SK-N-SH (cell line): Measurements from ENCODE around the gene CIROP. TPM values are rescaled to one million over a fixed set of nuclear protein-coding genes. Genes with fewer than 3 reads are reported as not detected.

Experiments
- CTCF ChIA-PET: fragments of 300-600, 350-600 bp; formaldehyde crosslinking; extraction: SDS; loops from one replicate; lab custom pipeline; 2021; lab: Yijun Ruan, JAX
- POLR2A ChIA-PET: fragments of 350-600 bp; sonication (Branson Sonifier 250); formaldehyde crosslinking; extraction: SDS; loops from one replicate; lab custom pipeline; 2020; ENCODE audit warnings: antibody characterized with exemption, inconsistent platforms; lab: Yijun Ruan, JAX
- DNase-seq: peaks from one replicate; pipeline ENCODE4 v3.0.0; 2012
- H2AFZ ChIP-seq: fragments of 200-600 bp; sonication (generic); 2 replicates; pipeline ENCODE4 v1.8.1; 2016; ENCODE audit warnings: antibody characterized with exemption, mild to moderate bottlenecking, low read depth
- H3F3A ChIP-seq: fragments of 200-600 bp; sonication (generic); replicated peaks from 2 replicates; pipeline ENCODE3; 2016; ENCODE audit warnings: antibody characterized with exemption, mild to moderate bottlenecking; ENCODE audit not compliant: insufficient read depth
- H3K27ac ChIP-seq, 2 experiments: fragments of 200-500 bp in 1 of 2; fragments of 200-600 bp in 1 of 2; sonication (Bioruptor generic) in 1 of 2; sonication (generic), shearing (Covaris generic) in 1 of 2; 2 replicates each; pipeline versions ENCODE4 v1.5.1 to v1.6.1; 2014 to 2016; ENCODE audit warnings: low read depth in 2 of 2, inconsistent platforms in 1 of 2, low read length in 1 of 2, mild to moderate bottlenecking in 1 of 2, mixed read lengths in 1 of 2
- H3K27me3 ChIP-seq: fragments of 200-600 bp; sonication (generic), shearing (Covaris generic); 2 replicates; pipeline ENCODE4 v1.6.1; 2016; ENCODE audit warnings: mixed run types; ENCODE audit not compliant: insufficient read depth
- H3K36me3 ChIP-seq, 2 experiments: fragments of 200-500 bp in 1 of 2; fragments of 200-600 bp in 1 of 2; sonication (Bioruptor generic) in 1 of 2; sonication (generic) in 1 of 2; replicated peaks in 1 of 2; 2 replicates each; pipeline versions ENCODE3 to v1.5.1; 2014 to 2016; ENCODE audit warnings: low read length in 1 of 2, mild to moderate bottlenecking in 1 of 2; ENCODE audit not compliant: insufficient read depth in 2 of 2, control insufficient read depth in 1 of 2
- H3K4me1 ChIP-seq, 2 experiments: fragments of 200-500 bp in 1 of 2; fragments of 200-600 bp in 1 of 2; sonication (Bioruptor generic) in 1 of 2; sonication (generic), shearing (Covaris generic) in 1 of 2; 2 replicates each; pipeline versions ENCODE4 v1.5.1 to v1.6.1; 2014 to 2016; ENCODE audit warnings: low read depth in 1 of 2, low read length in 1 of 2, mixed run types in 1 of 2; ENCODE audit not compliant: insufficient read depth in 2 of 2, control insufficient read depth in 1 of 2
- H3K4me2 ChIP-seq: fragments of 200-600 bp; sonication (generic), shearing (Covaris generic); 2 replicates; pipeline ENCODE4 v1.6.1; 2017; ENCODE audit warnings: mixed run types
- H3K4me3 ChIP-seq, 2 experiments: fragments of 200-500 bp in 1 of 2; fragments of 200-600 bp in 1 of 2; sonication (Bioruptor generic) in 1 of 2; sonication (generic), shearing (Covaris generic) in 1 of 2; 2 replicates each; pipeline versions ENCODE4 v1.5.1 to v1.8.1; 2014 to 2016; ENCODE audit warnings: low read depth in 2 of 2, inconsistent platforms in 1 of 2, low read length in 1 of 2, mild to moderate bottlenecking in 1 of 2, mixed read lengths in 1 of 2, moderate library complexity in 1 of 2
- H3K79me2 ChIP-seq: fragments of 200-600 bp; sonication (generic); 2 replicates; pipeline ENCODE4 v1.8.1; 2017; ENCODE audit warnings: mild to moderate bottlenecking; ENCODE audit not compliant: insufficient read depth
- H3K9ac ChIP-seq: fragments of 200-600 bp; sonication (generic); 2 replicates; pipeline ENCODE4 v1.6.1; 2017; ENCODE audit warnings: mixed run types
- H3K9me2 ChIP-seq: fragments of 200-600 bp; sonication (generic); 2 replicates; pipeline ENCODE4 v1.6.1; 2017; ENCODE audit warnings: mixed run types
- H3K9me3 ChIP-seq: fragments of 200-600 bp; sonication (generic); 2 replicates; pipeline ENCODE4 v1.6.1; 2017; ENCODE audit warnings: mixed run types, mild to moderate bottlenecking, moderate library complexity
- H4K20me1 ChIP-seq: fragments of 200-600 bp; sonication (generic); 2 replicates; pipeline ENCODE4 v1.6.1; 2017; ENCODE audit warnings: mild to moderate bottlenecking, mixed run types; ENCODE audit not compliant: insufficient read depth
- JUND ChIP-seq: IDR thresholded peaks from 2 replicates; pipeline ENCODE4 v1.4.0; 2012
- MXI1 ChIP-seq: IDR thresholded peaks from 2 replicates; pipeline ENCODE4 v1.6.1; 2012; ENCODE audit warnings: mild to moderate bottlenecking, low read depth, low read length, improper control_type of control experiment
- POLR2AphosphoS5 ChIP-seq: IDR thresholded peaks from 2 replicates; pipeline ENCODE4 v1.6.1; 2012; ENCODE audit warnings: low read depth, low read length
- WGBS: methylation state at CpG from one replicate; pipeline ENCODE4 v1.1.6; 2017; ENCODE audit warnings: low lambda C conversion rate; 5-methylcytosine and 5-hydroxymethylcytosine counted together
- polyA plus RNA-seq, 3 experiments: library from polyadenylated mRNA; depleted of rRNA; stranded (reverse); fragments of >200 nt; gene quantifications; 2 replicates each; pipeline ENCODE4 v1.2.3, GENCODE V29; 2012

CIROP gene
- polyA plus RNA-seq, 1 of the 3 experiments (the other 2 are of a cell fraction), result not detected

- 85% methylated on average over 4 of the region's 5 CpGs for WGBS
- CTCF ChIA-PET, result interaction anchor here (0.7 to 33.1 kb wide), 5 partner anchors 9 to 179 kb away, joined by 3 to 1566 read pairs (median 6); partner anchors contain the start of gene AJUBA
Measured at GRCh38 chr14:23051141-23052057, 53.4 kb downstream of the CIROP start.

More at GRCh38 chr14:23051141-23052057, 53.4 kb downstream of the CIROP start:
- Histone ChIP-seq H3K27me3 (no peaks in the 10 kb centered on the region), H2AFZ (no peak overlapping the region), H4K20me1 (no peaks in the 10 kb centered on the region), H3K4me3 (no peak overlapping the region), H3K27ac (no peak overlapping the region), H3K9me2 (no peaks in the 10 kb centered on the region), H3K36me3 (peaks cover 0 to 11% of the 10 kb centered on the region in 2 experiments), H3K9me3 (no peaks in the 10 kb centered on the region), H3K4me1 (peaks cover 9 to 22% of the 10 kb centered on the region in 2 experiments; a peak in 3 of 4 replicates), H3K79me2 (no peaks in the 10 kb centered on the region), H3K4me2 (no peak overlapping the region), H3K9ac (no peak overlapping the region), H3F3A (peaks cover 14% of the 10 kb centered on the region)
- no peak for DNase-seq
- POLR2A ChIA-PET, result interaction anchor here (1.7 to 2.1 kb wide), 2 partner anchors 45 to 65 kb away, joined by 4 to 5 read pairs; no protein-coding TSS in a partner anchor
- TF ChIP-seq MXI1 (no peak), JUND (no peak), POLR2AphosphoS5 (no peak)

Other genes starting within 250 kb of the CIROP start
- 87.8 and 117 TPM in 2 replicates for gene LRP10, start 233.2 kb downstream of the CIROP start, polyA plus RNA-seq (2012; rRNA removed)
- 0.26 and 0.36 TPM in 2 replicates for gene REM2, start 221.8 kb downstream of the CIROP start, polyA plus RNA-seq (2012; rRNA removed)
- gene RBM23, start 185.8 kb downstream of the CIROP start, polyA plus RNA-seq (2012; rRNA removed), result 52.4 and 65.5 TPM in 2 replicates
- gene PRMT5, start 175.6 kb downstream of the CIROP start, polyA plus RNA-seq (2012; rRNA removed), result 132 and 174 TPM in 2 replicates
- gene HAUS4, start 147.9 kb downstream of the CIROP start, polyA plus RNA-seq (2012; rRNA removed), result 25.0 and 27.3 TPM in 2 replicates
- 24.4 and 36.2 TPM in 2 replicates for gene AJUBA, start 122.4 kb downstream of the CIROP start, polyA plus RNA-seq (2012; rRNA removed)
- 9.1 and 9.5 TPM in 2 replicates for gene C14orf93, start 94.8 kb downstream of the CIROP start, polyA plus RNA-seq (2012; rRNA removed)
- 337 and 401 TPM in 2 replicates for gene PSMB5, start 70.1 kb downstream of the CIROP start, polyA plus RNA-seq (2012; rRNA removed)
- gene PSMB11, start 62.8 kb downstream of the CIROP start, polyA plus RNA-seq (2012; rRNA removed), result not detected in 2 replicates
- 30.8 and 36.7 TPM in 2 replicates for gene CDH24, start 47.5 kb downstream of the CIROP start, polyA plus RNA-seq (2012; rRNA removed)
- gene ACIN1, start 9.9 kb downstream of the CIROP start, polyA plus RNA-seq (2012; rRNA removed), result 159 and 195 TPM in 2 replicates
- 55.2 and 73.3 TPM in 2 replicates for gene C14orf119, start 9.5 kb downstream of the CIROP start, polyA plus RNA-seq (2012; rRNA removed)
- not detected in 2 replicates for gene CEBPE, start 14.3 kb upstream of the CIROP start, polyA plus RNA-seq (2012; rRNA removed)
- gene SLC7A8, start 78.7 kb upstream of the CIROP start, polyA plus RNA-seq (2012; rRNA removed), result 0.96 and 1.4 TPM in 2 replicates
- not detected in 2 replicates for gene RNF212B, start 132.9 kb upstream of the CIROP start, polyA plus RNA-seq (2012; rRNA removed)
- gene HOMEZ, start 181.1 kb upstream of the CIROP start, polyA plus RNA-seq (2012; rRNA removed), result 7.7 and 8.7 TPM in 2 replicates
- gene PPP1R3E, start 197.9 kb upstream of the CIROP start, polyA plus RNA-seq (2012; rRNA removed), result 6.6 and 7.4 TPM in 2 replicates
- 30.6 and 49.4 TPM in 2 replicates for gene BCL2L2, start 201.8 kb upstream of the CIROP start, polyA plus RNA-seq (2012; rRNA removed)
- 266 and 444 TPM in 2 replicates for gene PABPN1, start 216.5 kb upstream of the CIROP start, polyA plus RNA-seq (2012; rRNA removed)
- 20.6 and 27.2 TPM in 2 replicates for gene SLC22A17, start 247.9 kb upstream of the CIROP start, polyA plus RNA-seq (2012; rRNA removed)